CD4-positive, alpha-beta T cell (primary cell): Measurements from ENCODE around the gene OSBPL5. TPM values are rescaled to one million over a fixed set of nuclear protein-coding genes. Genes with fewer than 3 reads are reported as not detected.

Experiments used
- ATAC-seq: fragments of 200-7000 bp; cut with Tn5 transposase; one replicate; pipeline ENCODE4 v1.10.0; 2022; ENCODE audit warnings: mild to moderate bottlenecking; ENCODE audit not compliant: poor library complexity
- CTCF ChIA-PET: fragments of 350-600 bp; sonication (Branson Sonifier 250); formaldehyde crosslinking; loops from one replicate; lab custom pipeline; 2021; ENCODE audit warnings: antibody characterized with exemption, inconsistent platforms; lab: Charles Lee
- POLR2A ChIA-PET: fragments of 350-600 bp; sonication (Branson Sonifier 250); formaldehyde crosslinking; loops from one replicate; lab custom pipeline; 2021; ENCODE audit warnings: antibody characterized with exemption, inconsistent platforms; lab: Charles Lee
- DNase-seq, 14 experiments: peaks; one replicate each; pipeline ENCODE4 v3.0.0-alpha.2; 2013 to 2020; ENCODE audit warnings: mixed read lengths in 2 of 14
- H3K27ac ChIP-seq, 2 donors: one replicate each; pipeline versions ENCODE4 v1.5.1 to v1.7.0; 2013; ENCODE audit warnings: low read length in 2 of 2, low read depth in 1 of 2, mild to moderate bottlenecking in 1 of 2
- H3K27me3 ChIP-seq, 2 experiments: 1 replicate in 1 of 2; 2 replicates in 1 of 2; pipeline versions ENCODE4 v1.6.1 to v1.7.0; 2013; ENCODE audit warnings: low read length in 2 of 2, control low read depth in 1 of 2, mild to moderate bottlenecking in 1 of 2, moderate library complexity in 1 of 2; ENCODE audit not compliant: insufficient read depth in 2 of 2, control insufficient read depth in 1 of 2
- H3K36me3 ChIP-seq: one replicate; pipeline ENCODE4 v1.6.1; 2013; ENCODE audit warnings: low read length, control low read depth; ENCODE audit not compliant: insufficient read depth
- H3K4me1 ChIP-seq: one replicate; pipeline ENCODE4 v1.6.1; 2013; ENCODE audit warnings: low read length, control low read depth; ENCODE audit not compliant: insufficient read depth
- H3K4me3 ChIP-seq: one replicate; pipeline ENCODE4 v1.5.1; 2013; ENCODE audit warnings: mild to moderate bottlenecking, low read length, moderate library complexity
- H3K9me3 ChIP-seq, 2 experiments: 1 replicate in 1 of 2; 2 replicates in 1 of 2; pipeline versions ENCODE4 v1.6.1 to v1.7.0; 2013; ENCODE audit warnings: low read length in 2 of 2, mild to moderate bottlenecking in 2 of 2, control low read depth in 1 of 2, moderate library complexity in 1 of 2; ENCODE audit not compliant: control insufficient read depth in 1 of 2, insufficient read depth in 1 of 2
- H3K27ac Mint-ChIP-seq: one replicate; pipeline ENCODE4 v1.8.0; 2020; ENCODE audit warnings: mixed read lengths
- H3K27me3 Mint-ChIP-seq: one replicate; pipeline ENCODE4 v1.8.0; 2021; ENCODE audit warnings: mixed read lengths
- H3K36me3 Mint-ChIP-seq: one replicate; pipeline ENCODE4 v1.8.0; 2021; ENCODE audit warnings: low read depth, mixed read lengths
- H3K4me1 Mint-ChIP-seq: one replicate; pipeline ENCODE4 v1.8.0; 2021; ENCODE audit warnings: low read depth, mixed read lengths
- H3K4me3 Mint-ChIP-seq: one replicate; pipeline ENCODE4 v1.8.0; 2020; ENCODE audit warnings: mild to moderate bottlenecking, mixed read lengths
- H3K9me3 Mint-ChIP-seq: one replicate; pipeline ENCODE4 v1.8.0; 2020; ENCODE audit warnings: mixed read lengths
- CTCF ChIP-seq: fragments of 200-600 bp; IDR thresholded peaks from one replicate; pipeline ENCODE4 v1.8.0; 2022; ENCODE audit warnings: antibody characterized with exemption, mild to moderate bottlenecking
- intact Hi-C, 2 experiments: fragments of 100-400 bp; cut with DNase I in 1 of 2; cut with micrococcal nuclease in 1 of 2; formaldehyde crosslinking; loops; one replicate each; pipeline versions ENCODE4 v1.15.1 to v1.9.0; 2023 to 2025; cut with DNase I, micrococcal nuclease
- total RNA-seq, 174 experiments: library from RNA in 2 of 174; stranded (reverse) in 2 of 174; gene quantifications; one replicate each; pipeline ENCODE4 v1.2.3 and lab custom pipeline; 2021 to 2026

OSBPL5 gene
- total RNA-seq, 2 experiments from 2014 or later, result 6.7 to 9.1 TPM

- H3K9me3 Mint-ChIP-seq, result no peaks in the 10 kb centered on the region
- peak in 1 of 14 experiments; percentile 19 for DNase-seq
- CTCF ChIA-PET, result no interaction called here
These were observed 458 bp downstream of the OSBPL5 start for GRCh38 chr11:3164552-3165151.

GRCh38 chr11:3164138-3164551 is 965 bp downstream of the OSBPL5 start:
- Mint-ChIP-seq H3K27me3 (peaks cover 17% of the 10 kb centered on the region), H3K27ac (no peak overlapping the region), H3K4me1 (peaks cover 40% of the 10 kb centered on the region), H3K9me3 (no peaks in the 10 kb centered on the region), H3K4me3 (peak overlapping the region; percentile 91), H3K36me3 (no peaks in the 10 kb centered on the region)
- DNase-seq, result no peak
- H3K4me3 ChIP-seq, result peak overlapping the region; percentile 58
- peaks cover 11 to 21% of the 10 kb centered on the region in 2 experiments for H3K27me3 ChIP-seq
- CTCF ChIA-PET, result no interaction called here
- intact Hi-C loops, result loop anchor here in 1 of 2 experiments (10.0 kb wide), 1 partner anchor 49 kb away; no protein-coding TSS in a partner anchor
- H3K9me3 ChIP-seq, result no peaks in the 10 kb centered on the region
- peak; percentile 12 for ATAC-seq
- no peak for TF ChIP-seq CTCF
- POLR2A ChIA-PET, result no interaction called here
- peaks cover 35% of the 10 kb centered on the region for H3K4me1 ChIP-seq
- H3K36me3 ChIP-seq, result no peaks in the 10 kb centered on the region
- no peak overlapping the region for H3K27ac ChIP-seq

More at GRCh38 chr11:3164552-3165151, 458 bp downstream of the OSBPL5 start:
- Histone ChIP-seq H3K4me3 (peak overlapping the region; percentile 58), H3K9me3 (no peaks in the 10 kb centered on the region), H3K36me3 (no peaks in the 10 kb centered on the region), H3K27me3 (peaks cover 14 to 21% of the 10 kb centered on the region in 2 experiments), H3K4me1 (peaks cover 40% of the 10 kb centered on the region), H3K27ac (no peak overlapping the region)
- intact Hi-C loops, result loop anchor here in 1 of 2 experiments (10.0 kb wide), 1 partner anchor 50 kb away; no protein-coding TSS in a partner anchor
- peak overlapping the region; percentile 38 for H3K4me3 Mint-ChIP-seq
- H3K27me3 Mint-ChIP-seq, result peaks cover 18% of the 10 kb centered on the region
- POLR2A ChIA-PET, result no interaction called here
- no peak overlapping the region for H3K27ac Mint-ChIP-seq
- ATAC-seq, result peak; percentile 52
- no peak for TF ChIP-seq CTCF
- peaks cover 44% of the 10 kb centered on the region for H3K4me1 Mint-ChIP-seq
- no peaks in the 10 kb centered on the region for H3K36me3 Mint-ChIP-seq

- no peak for TF ChIP-seq CTCF
- H3K36me3 Mint-ChIP-seq, result no peaks in the 10 kb centered on the region
- Histone ChIP-seq H3K9me3 (no peaks in the 10 kb centered on the region), H3K27me3 (peaks cover 7 to 17% of the 10 kb centered on the region in 2 experiments), H3K36me3 (no peaks in the 10 kb centered on the region), H3K27ac (no peak overlapping the region), H3K4me1 (peaks cover 31% of the 10 kb centered on the region), H3K4me3 (peak overlapping the region; percentile 58)
- intact Hi-C loops, result loop anchor here in 1 of 2 experiments (10.0 kb wide), 1 partner anchor 49 kb away; no protein-coding TSS in a partner anchor
- ChIA-PET CTCF (interaction anchor here (1.3 kb wide), 1 partner anchor 631 kb away, joined by 3 read pairs; no protein-coding TSS in a partner anchor), POLR2A (no interaction called here)
- H3K27me3 Mint-ChIP-seq, result peaks cover 17% of the 10 kb centered on the region
- H3K9me3 Mint-ChIP-seq, result no peaks in the 10 kb centered on the region
- peak overlapping the region; percentile 91 for H3K4me3 Mint-ChIP-seq
- H3K4me1 Mint-ChIP-seq, result peaks cover 38% of the 10 kb centered on the region
- DNase-seq (peak in 1 of 14 experiments; percentile 30), ATAC-seq (peak; percentile 26)
- peak overlapping the region; percentile 10 for H3K27ac Mint-ChIP-seq
These were observed 1.7 kb downstream of the OSBPL5 start for GRCh38 chr11:3163241-3163981.
